Stimulated activated CD4-positive, alpha-beta T cell treated with anti-CD3 and anti-CD28 coated beads, Interleukin-4, amount 100 ng/mL, for 48 hours (primary cell): ENCODE data around the gene CEBPZOS.
"Not testable (repeated sequence)": the region's sequence is repeated elsewhere in the genome, so short reads cannot be mapped to it uniquely, and the experiment has no call there.

ENCODE experiments used
- DNase-seq, 2 donors: peaks; one replicate each; pipeline ENCODE4 v3.0.0-alpha.2; 2020; ENCODE audit warnings: low read depth in 2 of 2

Gene CEBPZOS

GRCh38 chr2:37191253-37191652 lies 5.0 kb upstream of the CEBPZOS start:
- DNase-seq: no peak

- DNase-seq: no peak
These were observed 4.5 kb upstream of the CEBPZOS start for GRCh38 chr2:37191747-37192146.

DNA sequence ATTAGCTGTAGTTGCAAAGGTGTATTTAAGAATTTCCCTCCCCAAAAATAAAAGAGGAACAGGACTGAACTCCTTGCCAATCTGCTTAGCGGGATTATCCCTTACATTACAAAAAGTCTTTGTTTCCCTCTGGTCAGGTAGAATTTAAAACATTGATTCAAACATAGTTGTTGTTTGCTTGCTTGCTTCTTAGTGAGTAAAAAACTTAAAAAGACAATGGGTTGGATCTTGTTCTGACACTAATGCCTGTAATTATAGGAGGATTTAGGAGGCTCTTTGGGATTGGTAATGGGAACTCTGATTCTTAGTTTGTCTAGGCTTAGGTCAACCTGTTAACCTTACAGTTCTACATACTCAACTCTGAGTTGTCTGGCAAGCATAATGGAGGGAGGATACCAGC lies 3.7 kb upstream of the CEBPZOS start:
- DNase-seq: no peak

- not testable (repeated sequence) for DNase-seq
These were observed 405 bp upstream of the CEBPZOS start for GRCh38 chr2:37195862-37196319.

- DNase-seq: no peak
These were observed 2.4 kb downstream of the CEBPZOS start for GRCh38 chr2:37198681-37199065.

GRCh38 chr2:37201208-37201607 lies 4.9 kb downstream of the CEBPZOS start:
- DNase-seq: no peak

DNA sequence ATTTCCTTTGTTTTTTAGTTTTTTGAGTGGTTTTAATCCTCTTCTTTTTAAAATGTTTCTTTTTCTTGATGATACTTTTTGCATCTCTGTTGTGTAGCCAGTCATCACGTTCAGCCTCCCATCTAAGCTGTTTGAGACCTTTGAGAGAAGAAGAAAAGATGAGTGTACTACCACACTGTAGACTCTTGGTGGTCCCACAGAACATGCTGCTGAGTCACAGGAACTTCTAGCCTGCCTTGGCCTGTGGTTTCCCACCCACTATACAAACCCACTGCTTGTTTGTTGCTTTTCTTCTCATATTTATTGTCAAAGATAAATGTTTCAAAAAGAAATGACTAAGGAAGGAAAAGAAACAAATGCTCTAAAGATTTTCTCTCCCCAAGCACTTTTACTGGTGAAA lies 5.5 kb downstream of the CEBPZOS start:
- no peak for DNase-seq

DNA sequence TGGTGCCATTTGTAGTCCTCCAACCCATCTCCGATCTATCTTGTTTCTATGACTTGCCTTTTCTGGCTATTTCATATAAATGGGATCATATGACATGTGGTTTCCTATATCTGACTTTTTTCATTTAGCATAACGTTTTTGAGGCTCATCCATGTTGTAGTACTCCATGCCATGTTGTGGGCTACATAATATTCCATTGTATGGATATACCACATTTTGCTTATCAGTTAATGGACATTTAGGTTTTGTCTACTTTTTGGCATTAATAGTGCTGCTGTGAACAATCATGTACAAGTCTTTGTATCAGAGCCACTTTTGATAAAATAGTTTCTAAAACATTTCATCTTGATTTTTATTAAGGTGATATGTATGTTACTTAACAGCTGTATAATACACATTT lies 7.4 kb downstream of the CEBPZOS start:
- DNase-seq: no peak

DNA sequence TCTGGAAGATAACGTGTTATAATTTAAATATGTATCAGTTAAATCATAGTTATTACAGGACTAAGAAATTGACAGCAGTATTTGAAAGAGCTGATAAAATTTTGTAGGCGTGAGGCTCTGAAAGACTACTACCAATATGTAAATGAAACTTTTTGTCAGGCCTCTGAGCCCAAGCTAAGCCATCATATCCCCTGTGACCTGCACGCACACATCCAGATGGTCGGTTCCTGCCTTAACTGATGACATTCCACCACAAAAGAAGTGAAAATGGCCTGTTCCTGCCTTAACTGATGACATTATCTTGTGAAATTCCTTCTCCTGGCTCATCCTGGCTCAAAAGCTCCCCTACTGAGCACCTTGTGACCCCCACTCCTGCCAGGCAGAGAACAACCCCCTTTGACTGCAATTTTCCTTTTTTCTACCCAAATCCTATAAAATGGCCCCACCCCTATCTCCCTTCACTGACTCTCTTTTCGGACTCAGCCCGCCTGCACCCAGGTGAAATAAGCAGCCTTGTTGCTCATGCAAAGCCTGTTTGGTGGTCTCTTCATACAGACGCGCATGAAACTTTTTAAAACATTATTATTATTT lies 8.9 kb downstream of the CEBPZOS start:
- DNase-seq: not testable (repeated sequence)

- no peak for DNase-seq
These were observed 9.5 kb downstream of the CEBPZOS start for GRCh38 chr2:37205689-37206341.

- DNase-seq: not testable (repeated sequence)
These were observed 10.5 kb downstream of the CEBPZOS start for GRCh38 chr2:37206760-37207159.

- no peak for DNase-seq
These were observed 14.9 kb downstream of the CEBPZOS start for GRCh38 chr2:37211212-37211611.

GRCh38 chr2:37211939-37212338 lies 15.6 kb downstream of the CEBPZOS start:
- no peak for DNase-seq

DNA sequence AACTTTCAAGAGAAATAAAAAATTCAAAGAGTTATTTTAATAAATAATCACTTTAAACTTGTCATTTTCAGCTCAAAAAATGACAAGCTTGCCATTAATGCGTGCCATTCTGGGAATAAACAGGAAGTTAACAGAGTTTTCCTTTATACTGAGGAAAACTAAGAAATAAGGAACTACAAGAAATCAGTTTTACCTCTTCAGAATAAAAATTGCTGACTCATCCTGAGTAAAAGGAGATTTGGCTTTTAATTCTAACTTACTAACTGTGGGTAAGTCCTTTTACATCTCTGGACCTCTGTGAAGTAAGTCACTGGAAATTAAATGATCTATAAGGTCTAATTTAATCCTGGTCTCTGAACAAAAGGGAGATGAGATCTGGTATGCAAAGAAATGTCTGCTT lies 19.0 kb downstream of the CEBPZOS start:
- no peak for DNase-seq

DNA sequence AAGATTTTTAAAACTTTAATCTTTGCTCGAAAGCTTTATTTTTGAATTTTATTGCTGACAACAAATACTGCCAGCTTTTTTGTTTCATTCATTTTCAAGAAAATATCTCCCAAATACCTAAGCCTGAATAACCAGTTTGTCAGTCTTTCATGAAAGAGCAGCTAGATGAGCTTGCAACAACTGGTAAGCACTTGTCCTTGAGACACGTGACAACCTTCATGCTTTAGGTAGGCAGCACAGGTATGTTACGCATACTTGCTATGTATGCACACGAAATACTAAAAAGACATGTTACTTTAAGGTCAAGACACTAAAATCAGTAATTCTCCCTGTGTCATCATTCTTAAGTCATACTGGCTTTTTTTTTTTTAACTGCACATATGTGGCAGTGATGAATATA lies 22.8 kb downstream of the CEBPZOS start:
- no peak for DNase-seq

DNA sequence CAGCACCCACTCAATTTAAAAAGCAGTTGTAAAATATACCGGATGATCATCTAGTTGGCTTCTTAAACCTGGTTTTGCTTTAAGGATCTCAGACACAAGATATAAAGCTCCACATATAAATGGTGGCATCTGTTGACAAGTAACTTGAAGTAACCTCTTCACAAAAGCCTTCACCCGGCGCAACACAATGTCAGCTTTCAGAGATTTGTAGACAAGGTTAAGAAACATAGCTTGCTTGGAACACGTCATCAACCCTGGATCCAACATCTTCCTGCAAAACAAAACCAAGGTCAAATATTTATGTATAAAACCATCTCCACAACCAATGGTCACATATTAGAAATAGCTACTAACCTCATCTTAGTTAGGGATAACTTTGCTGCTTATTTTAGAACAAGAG lies 26.8 kb downstream of the CEBPZOS start:
- no peak for DNase-seq

DNA sequence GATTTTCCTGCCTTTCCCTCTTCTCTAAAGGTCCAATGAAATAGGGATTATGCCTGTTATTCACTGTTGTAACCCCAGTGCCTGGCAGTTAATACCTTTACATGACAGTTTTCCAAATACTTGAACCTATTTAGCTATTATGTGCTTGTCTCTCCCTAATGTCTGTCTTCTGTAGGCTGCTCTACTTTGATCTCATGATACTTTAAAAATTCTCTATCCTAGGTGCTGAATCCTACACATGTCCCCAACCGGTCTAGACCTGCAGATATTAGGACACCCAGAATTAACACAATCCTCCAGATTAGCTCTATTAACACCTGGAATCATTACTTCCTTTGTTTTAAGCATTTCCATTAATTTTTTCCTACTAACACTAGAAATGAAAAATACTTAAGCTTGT lies 27.8 kb downstream of the CEBPZOS start:
- no peak for DNase-seq

DNA sequence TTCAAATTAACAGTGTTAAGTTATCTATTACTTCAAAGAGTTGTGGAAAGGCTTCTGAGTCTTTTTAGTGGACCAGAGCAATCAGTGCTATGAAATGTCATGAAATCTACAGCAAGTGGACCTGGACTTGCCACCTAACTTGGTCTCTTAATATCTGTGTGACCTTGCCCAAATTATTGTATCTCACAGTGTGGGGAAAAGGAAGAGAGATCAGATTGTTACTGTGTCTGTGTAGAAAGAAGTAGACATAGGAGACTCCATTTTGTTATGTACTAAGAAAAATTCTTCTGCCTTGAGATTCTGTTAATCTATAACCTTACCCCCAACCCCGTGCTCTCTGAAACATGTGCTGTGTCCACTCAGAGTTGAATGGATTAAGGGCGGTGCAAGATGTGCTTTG lies 28.8 kb downstream of the CEBPZOS start:
- not testable (repeated sequence) for DNase-seq

GRCh38 chr2:37226863-37227262 lies 30.6 kb downstream of the CEBPZOS start:
- no peak for DNase-seq

GRCh38 chr2:37228788-37229187 lies 32.5 kb downstream of the CEBPZOS start:
- no peak for DNase-seq

GRCh38 chr2:37230581-37230980 lies 34.3 kb downstream of the CEBPZOS start:
- no peak for DNase-seq

DNA sequence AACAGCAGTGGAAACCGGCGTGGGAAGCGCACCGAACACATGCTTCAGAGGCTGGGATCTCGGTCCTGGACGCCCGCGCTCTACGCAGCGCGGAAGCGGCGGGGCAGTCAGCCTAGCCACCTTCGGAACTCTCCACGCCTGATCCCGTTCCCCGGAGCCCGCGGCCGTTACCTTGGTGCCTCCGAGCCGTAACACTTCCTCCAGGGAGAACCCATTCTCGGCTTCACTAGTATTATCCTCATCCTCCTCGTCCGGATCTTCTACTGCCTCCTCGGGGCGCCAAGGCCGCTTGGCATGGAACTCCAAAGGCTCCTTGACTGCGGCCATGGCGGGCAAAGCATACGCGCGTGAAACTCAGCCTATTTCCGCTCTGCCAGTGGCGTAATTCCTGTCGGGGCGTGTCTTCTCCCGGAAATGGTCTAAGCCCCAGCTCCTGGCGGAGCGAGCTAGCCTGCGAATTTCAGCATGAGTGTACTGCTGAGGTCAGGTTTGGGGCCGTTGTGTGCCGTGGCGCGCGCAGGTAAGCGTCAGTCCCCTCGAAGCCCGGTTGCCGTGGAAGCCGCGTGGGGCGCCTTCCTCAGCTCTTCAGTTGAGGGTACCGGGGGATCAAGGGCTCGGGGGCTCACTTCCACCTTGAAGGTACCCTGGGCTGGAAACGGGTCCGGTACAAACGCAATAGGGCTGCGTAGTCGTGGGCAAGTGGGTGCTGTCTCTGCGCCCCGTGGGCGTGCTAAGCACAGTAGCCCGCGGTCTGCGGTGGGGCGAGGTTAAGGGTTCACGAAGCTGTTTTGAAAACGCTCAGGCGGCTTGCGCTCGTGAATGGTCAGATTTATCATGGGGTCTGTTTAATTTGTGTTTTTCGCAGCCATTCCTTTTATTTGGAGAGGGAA lies 35.2 kb downstream of the CEBPZOS start, which contains the start of the genes CEBPZ and NDUFAF7:
Gene CEBPZ (minus strand): TSS at position 356 of the 890 bp plus-strand sequence. CDS start 29 bp downstream, at position 327.
Gene NDUFAF7 (plus strand): TSS at position 418 of the 890 bp plus-strand sequence. CDS start 48 bp downstream, at position 466.
- peak; percentile 79 to 90 for DNase-seq
